ENCODE results near the gene TLCD1.

Gene TLCD1

DNA sequence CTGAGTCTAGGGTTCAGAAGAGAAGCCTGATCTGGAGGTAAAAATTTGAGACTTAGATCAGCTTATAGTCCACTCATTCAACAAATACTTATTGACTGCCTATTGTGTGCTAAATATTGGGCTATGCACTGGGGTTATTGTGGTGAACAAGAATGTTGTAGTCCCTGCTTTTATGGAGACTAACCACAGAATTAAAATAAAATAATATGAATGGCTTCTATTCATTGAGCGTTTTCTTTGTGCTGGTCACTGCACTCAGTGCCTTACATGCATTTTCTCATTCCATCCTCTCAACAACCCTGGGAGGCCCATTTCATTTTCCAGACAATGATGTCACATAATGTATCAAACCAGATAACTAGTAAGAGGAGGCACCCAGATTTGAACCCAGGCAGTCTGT is 7.3 kb upstream of the TLCD1 start:
- Histone ChIP-seq H3K9me3 (ENCODE audit: insufficient read depth, low read length, severe bottlenecking) (no peaks in the 10 kb centered on the region), H3K9ac (ENCODE audit: low read depth, low read length) (no peak overlapping the region), H3K36me3 (ENCODE audit: insufficient read depth, low read length) (no peaks in the 10 kb centered on the region), H3K4me3 (ENCODE audit: low read depth in 1 of 2, low read length in 2 of 2) (no peak overlapping the region), H4K20me1 (ENCODE audit: insufficient read depth, low read length) (no peaks in the 10 kb centered on the region), H3K79me2 (ENCODE audit: insufficient read depth, low read length) (no peaks in the 10 kb centered on the region), H2AFZ (ENCODE audit: low read depth, low read length) (no peak overlapping the region), H3K27me3 (ENCODE audit: insufficient read depth, low read length, poor library complexity) (no peaks in the 10 kb centered on the region), H3K27ac (ENCODE audit: low read length) (no peak overlapping the region), H3K4me2 (ENCODE audit: insufficient read depth, low read length) (no peak overlapping the region), H3K4me1 (ENCODE audit: insufficient read depth, low read length) (peaks cover 12% of the 10 kb centered on the region)
- TF ChIP-seq, protein P1, sequence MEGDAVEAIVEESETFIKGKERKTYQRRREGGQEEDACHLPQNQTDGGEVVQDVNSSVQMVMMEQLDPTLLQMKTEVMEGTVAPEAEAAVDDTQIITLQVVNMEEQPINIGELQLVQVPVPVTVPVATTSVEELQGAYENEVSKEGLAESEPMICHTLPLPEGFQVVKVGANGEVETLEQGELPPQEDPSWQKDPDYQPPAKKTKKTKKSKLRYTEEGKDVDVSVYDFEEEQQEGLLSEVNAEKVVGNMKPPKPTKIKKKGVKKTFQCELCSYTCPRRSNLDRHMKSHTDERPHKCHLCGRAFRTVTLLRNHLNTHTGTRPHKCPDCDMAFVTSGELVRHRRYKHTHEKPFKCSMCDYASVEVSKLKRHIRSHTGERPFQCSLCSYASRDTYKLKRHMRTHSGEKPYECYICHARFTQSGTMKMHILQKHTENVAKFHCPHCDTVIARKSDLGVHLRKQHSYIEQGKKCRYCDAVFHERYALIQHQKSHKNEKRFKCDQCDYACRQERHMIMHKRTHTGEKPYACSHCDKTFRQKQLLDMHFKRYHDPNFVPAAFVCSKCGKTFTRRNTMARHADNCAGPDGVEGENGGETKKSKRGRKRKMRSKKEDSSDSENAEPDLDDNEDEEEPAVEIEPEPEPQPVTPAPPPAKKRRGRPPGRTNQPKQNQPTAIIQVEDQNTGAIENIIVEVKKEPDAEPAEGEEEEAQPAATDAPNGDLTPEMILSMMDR (IDR thresholded peaks at IDR 0.05; ENCODE audit: borderline replicate concordance, extremely low read depth, low read length, poor library complexity, severe bottlenecking), result no peak
- no peak for TF ChIP-seq EZH2 (IDR thresholded peaks at IDR 0.05; ENCODE audit: borderline replicate concordance, low read depth, low read length, severe bottlenecking)
- DNase-seq (no peak), ATAC-seq (ENCODE audit: insufficient read depth, low read depth) (no peak)

DNA sequence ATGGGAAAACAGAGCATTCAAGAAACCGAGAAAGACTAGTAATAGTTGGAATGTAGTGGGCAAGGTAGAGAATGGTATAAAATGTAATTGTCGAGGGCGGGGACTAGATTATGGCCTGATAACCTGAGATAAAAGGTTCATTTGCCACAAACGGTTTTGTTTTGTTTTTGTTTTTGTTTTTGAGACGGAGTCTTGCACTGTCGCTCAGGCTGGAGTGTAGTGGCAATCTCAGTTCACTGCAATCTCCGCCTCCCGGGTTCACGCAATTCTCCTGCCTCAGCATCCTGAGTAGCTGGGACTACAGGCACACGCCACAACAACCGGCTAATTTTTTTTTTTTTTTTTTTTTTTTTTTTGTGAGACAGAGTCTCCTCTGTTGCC is 3.9 kb upstream of the TLCD1 start:
- H3K9ac ChIP-seq (ENCODE audit: low read depth, low read length), result no peak overlapping the region
- no peak overlapping the region for H3K4me2 ChIP-seq (ENCODE audit: insufficient read depth, low read length)
- H3K27ac ChIP-seq (ENCODE audit: low read length), result no peak overlapping the region
- no peaks in the 10 kb centered on the region for H3K9me3 ChIP-seq (ENCODE audit: insufficient read depth, low read length, severe bottlenecking)
- H4K20me1 ChIP-seq (ENCODE audit: insufficient read depth, low read length), result peaks cover 9% of the 10 kb centered on the region; the same call in 1 of the 2 replicates
- H2AFZ ChIP-seq (ENCODE audit: low read depth, low read length), result no peak overlapping the region
- no peaks in the 10 kb centered on the region for H3K79me2 ChIP-seq (ENCODE audit: insufficient read depth, low read length)
- TF ChIP-seq, protein P1 (IDR thresholded peaks at IDR 0.05; ENCODE audit: borderline replicate concordance, extremely low read depth, low read length, poor library complexity, severe bottlenecking), result no peak
- TF ChIP-seq EZH2 (IDR thresholded peaks at IDR 0.05; ENCODE audit: borderline replicate concordance, low read depth, low read length, severe bottlenecking), result no peak
- no peak for ATAC-seq (ENCODE audit: insufficient read depth, low read depth)
- no peak overlapping the region for H3K4me3 ChIP-seq (ENCODE audit: low read depth in 1 of 2, low read length in 2 of 2)
- H3K36me3 ChIP-seq (ENCODE audit: insufficient read depth, low read length), result peaks cover 6% of the 10 kb centered on the region
- DNase-seq, result no peak
- no peaks in the 10 kb centered on the region for H3K27me3 ChIP-seq (ENCODE audit: insufficient read depth, low read length, poor library complexity)
- peaks cover 39% of the 10 kb centered on the region for H3K4me1 ChIP-seq (ENCODE audit: insufficient read depth, low read length)

DNA sequence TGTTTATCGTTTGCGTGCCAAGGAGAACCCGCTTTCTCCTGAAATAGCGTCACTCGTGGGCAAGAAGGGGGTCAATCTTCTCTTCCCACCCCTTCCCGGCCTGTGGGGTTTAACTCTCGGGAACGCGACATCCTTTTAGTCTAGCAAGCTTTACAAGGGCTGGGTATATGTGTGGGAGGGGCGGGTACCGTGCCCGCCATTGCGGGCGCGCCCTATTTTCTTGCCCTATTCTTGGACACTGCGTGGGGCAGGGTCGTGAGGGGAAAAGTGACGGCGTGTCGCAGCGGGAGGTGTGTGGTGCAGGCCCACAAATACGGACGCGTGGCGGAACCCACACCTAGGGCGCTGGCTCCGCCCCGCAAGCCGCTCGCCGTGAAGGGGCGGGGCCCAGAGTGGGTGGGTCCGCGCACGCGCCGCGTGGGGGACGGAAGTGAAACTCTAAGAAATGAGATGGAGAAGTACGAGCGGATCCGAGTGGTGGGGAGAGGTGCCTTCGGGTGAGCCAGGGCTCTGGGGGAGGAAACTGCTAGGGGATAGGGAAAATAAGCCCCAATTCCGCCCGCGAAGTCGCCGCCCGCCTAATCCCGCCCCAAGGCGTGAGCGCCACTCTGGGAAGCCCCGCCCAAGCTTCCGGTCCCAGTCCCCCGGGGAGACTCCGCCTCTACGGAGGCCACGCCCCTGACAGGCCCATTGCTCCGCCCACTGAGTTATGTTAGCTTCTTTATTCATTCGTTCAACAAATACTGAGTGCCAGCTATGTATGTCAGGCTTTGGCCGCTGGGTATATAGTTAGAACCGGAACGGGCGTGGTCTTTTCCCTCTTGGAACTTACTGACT is 2.5 kb upstream of the TLCD1 start, which contains the start of gene NEK8:
Gene NEK8, plus strand, starts transcription at position 425 of the 837 bp plus-strand sequence. Its CDS starts 26 bp downstream, at position 451.
- Histone ChIP-seq H3K4me2 (ENCODE audit: insufficient read depth, low read length) (peak within 1 kb of the TSS; percentile 94), H4K20me1 (ENCODE audit: insufficient read depth, low read length) (peaks cover 19% of the 10 kb centered on the region; the same call in 1 of the 2 replicates), H3K4me1 (ENCODE audit: insufficient read depth, low read length) (peaks cover 39% of the 10 kb centered on the region), H3K9me3 (ENCODE audit: insufficient read depth, low read length, severe bottlenecking) (no peaks in the 10 kb centered on the region), H3K79me2 (ENCODE audit: insufficient read depth, low read length) (no peaks in the 10 kb centered on the region), H2AFZ (ENCODE audit: low read depth, low read length) (peak within 1 kb of the TSS; percentile 84), H3K9ac (ENCODE audit: low read depth, low read length) (peak within 1 kb of the TSS; percentile 67), H3K27ac (ENCODE audit: low read length) (peak within 1 kb of the TSS; percentile 93), H3K27me3 (ENCODE audit: insufficient read depth, low read length, poor library complexity) (no peaks in the 10 kb centered on the region), H3K4me3 (ENCODE audit: low read depth in 1 of 2, low read length in 2 of 2) (peak within 1 kb of the TSS; percentile 47 to 69), H3K36me3 (ENCODE audit: insufficient read depth, low read length) (peaks cover 18% of the 10 kb centered on the region)
- peak; percentile 96 for DNase-seq
- TF ChIP-seq EZH2 (IDR thresholded peaks at IDR 0.05; ENCODE audit: borderline replicate concordance, low read depth, low read length, severe bottlenecking), result no peak
- TF ChIP-seq, protein P1 (IDR thresholded peaks at IDR 0.05; ENCODE audit: borderline replicate concordance, extremely low read depth, low read length, poor library complexity, severe bottlenecking), result no peak
- ATAC-seq (ENCODE audit: insufficient read depth, low read depth), result peak; percentile 48
